A549 (cell line): Measurements from ENCODE around the gene SLC22A17.

Experiments used
- ELK1 ChIP-seq: fragments of 150-350 bp; IDR thresholded peaks from 2 replicates; pipeline ENCODE4 v1.6.1; 2014; ENCODE audit warnings: low read depth, mild to moderate bottlenecking, low read length
- NFE2L2 ChIP-seq: fragments of 150-350 bp; conservative IDR thresholded peaks from 2 replicates; pipeline ENCODE4 v1.6.1; 2014; ENCODE audit warnings: low read length

- no peak for TF ChIP-seq ELK1
- no peak for TF ChIP-seq NFE2L2
Measured at GRCh38 chr14:23376482-23377197, 24.0 kb upstream of the SLC22A17 start, which contains the start of gene CMTM5.
